Activated B cell treated with CpG ODN at 0.5 μM for 24 hours (primary cell): ENCODE results near the gene HELZ. TPM values are rescaled to one million over a fixed set of nuclear protein-coding genes. Genes with fewer than 3 reads are reported as not detected.

Source experiments
- ATAC-seq: fragments of 200-7000 bp; cut with Tn5 transposase; one replicate; pipeline ENCODE4 v1.10.0; 2021; ENCODE audit warnings: low read depth, mild to moderate bottlenecking, moderate library complexity
- CTCF ChIA-PET: fragments of 350-600 bp; sonication (Branson Sonifier 250); formaldehyde crosslinking; loops from one replicate; lab custom pipeline; 2021; ENCODE audit warnings: antibody characterized with exemption; lab: Charles Lee
- POLR2A ChIA-PET: fragments of 350-600 bp; sonication (Branson Sonifier 250); formaldehyde crosslinking; loops from one replicate; lab custom pipeline; 2021; ENCODE audit warnings: antibody characterized with exemption; lab: Charles Lee
- DNase-seq: peaks from one replicate; pipeline ENCODE4 v3.0.0; 2022
- H3K27ac Mint-ChIP-seq: one replicate; pipeline ENCODE4 v1.8.0; 2020; ENCODE audit warnings: mixed read lengths
- H3K27me3 Mint-ChIP-seq: one replicate; pipeline ENCODE4 v1.8.0; 2021; ENCODE audit warnings: mixed read lengths
- H3K36me3 Mint-ChIP-seq: one replicate; pipeline ENCODE4 v1.8.0; 2021; ENCODE audit warnings: low read depth, mixed read lengths
- H3K4me1 Mint-ChIP-seq: one replicate; pipeline ENCODE4 v1.8.0; 2021; ENCODE audit warnings: mixed read lengths
- H3K4me3 Mint-ChIP-seq: one replicate; pipeline ENCODE4 v1.8.0; 2020; ENCODE audit warnings: mild to moderate bottlenecking, mixed read lengths
- H3K9me3 Mint-ChIP-seq: one replicate; pipeline ENCODE4 v1.8.0; 2020; ENCODE audit warnings: mixed read lengths
- CTCF ChIP-seq: fragments of 200-600 bp; IDR thresholded peaks from one replicate; pipeline ENCODE4 v1.8.0; 2022; ENCODE audit warnings: antibody characterized with exemption, mild to moderate bottlenecking
- intact Hi-C: fragments of 100-400 bp; cut with micrococcal nuclease; formaldehyde crosslinking; loops from one replicate; pipeline ENCODE4 v1.15.1; 2024
- total RNA-seq: library from RNA; stranded (reverse); gene quantifications from 2 replicates; pipeline ENCODE4 v1.2.3, GENCODE V29; 2022

Gene HELZ
- total RNA-seq, 1 donor from 2014 or later: 69.7 TPM

DNA sequence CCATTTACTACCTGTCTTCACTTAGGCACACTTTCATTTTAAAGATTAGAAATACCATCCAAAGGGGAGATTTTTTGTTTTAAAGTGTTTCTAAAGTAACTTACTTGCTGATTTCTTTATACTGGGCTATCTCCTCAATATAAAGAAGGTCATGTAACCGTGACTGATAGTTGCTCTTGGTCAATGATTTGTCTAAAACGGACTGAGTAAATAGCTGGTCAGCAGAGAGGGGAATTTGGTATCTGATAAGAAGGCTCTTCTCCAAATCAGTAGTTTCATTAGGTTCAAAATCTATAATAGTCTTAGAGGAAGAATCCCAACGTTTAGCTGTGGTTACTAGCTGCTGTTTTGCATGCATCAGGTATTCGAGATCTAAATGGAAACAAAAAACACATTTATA lies 66.4 kb downstream of the HELZ start:
- Mint-ChIP-seq H3K4me1 (no peaks in the 10 kb centered on the region), H3K27me3 (no peaks in the 10 kb centered on the region), H3K36me3 (peaks cover 51% of the 10 kb centered on the region), H3K9me3 (no peaks in the 10 kb centered on the region), H3K4me3 (no peak overlapping the region), H3K27ac (no peak overlapping the region)
- TF ChIP-seq CTCF: no peak
- ATAC-seq (no peak), DNase-seq (no peak)
- intact Hi-C loops: no loop called here
- ChIA-PET POLR2A (no interaction called here), CTCF (interaction anchor here (1.2 kb wide), 1 partner anchor 23 kb away, joined by 3 read pairs; no protein-coding TSS in a partner anchor)

DNA sequence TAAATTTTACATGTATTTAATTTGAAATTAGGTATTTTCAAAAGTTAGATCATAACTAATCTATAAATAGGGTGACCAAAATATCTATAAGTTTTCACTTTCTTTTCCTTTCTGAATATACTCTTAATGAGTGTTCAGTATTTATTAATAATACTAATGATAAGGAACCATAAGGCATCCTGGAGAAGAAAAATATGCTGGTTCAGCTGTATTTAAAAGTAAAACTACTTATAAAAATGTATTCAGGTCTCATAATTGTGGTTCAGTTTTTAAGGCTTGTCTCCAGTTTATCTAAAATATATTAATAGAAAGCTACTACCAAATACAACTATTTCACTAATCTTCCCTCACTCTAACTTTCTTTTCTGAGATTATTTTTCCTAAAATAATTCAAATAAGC lies 67.3 kb downstream of the HELZ start:
- no peak for DNase-seq
- ChIA-PET POLR2A (interaction anchor here (0.7 kb wide), 1 partner anchor 67 kb away, joined by 3 read pairs; the partner anchor contains the start of gene HELZ), CTCF (interaction anchor here (1.2 kb wide), 1 partner anchor 24 kb away, joined by 3 read pairs; no protein-coding TSS in a partner anchor)
- TF ChIP-seq CTCF: no peak
- ATAC-seq: no peak
- Mint-ChIP-seq H3K27ac (no peak overlapping the region), H3K9me3 (no peaks in the 10 kb centered on the region), H3K4me3 (no peak overlapping the region), H3K4me1 (no peaks in the 10 kb centered on the region), H3K27me3 (no peaks in the 10 kb centered on the region), H3K36me3 (peaks cover 52% of the 10 kb centered on the region)
- intact Hi-C loops: no loop called here

GRCh38 chr17:67174190-67174589 lies 70.8 kb downstream of the HELZ start:
- CTCF ChIA-PET: no interaction called here
- no peaks in the 10 kb centered on the region for H3K27me3 Mint-ChIP-seq
- no peak for DNase-seq
- H3K27ac Mint-ChIP-seq: no peak overlapping the region
- intact Hi-C loops: no loop called here
- ATAC-seq: no peak
- POLR2A ChIA-PET: no interaction called here
- H3K4me3 Mint-ChIP-seq: no peak overlapping the region
- TF ChIP-seq CTCF: no peak
- H3K36me3 Mint-ChIP-seq: peaks cover 61% of the 10 kb centered on the region
- H3K4me1 Mint-ChIP-seq: peaks cover 6% of the 10 kb centered on the region
- no peaks in the 10 kb centered on the region for H3K9me3 Mint-ChIP-seq

GRCh38 chr17:67171560-67171959 lies 73.4 kb downstream of the HELZ start:
- DNase-seq (no peak), ATAC-seq (no peak)
- CTCF ChIA-PET: no interaction called here
- Mint-ChIP-seq H3K36me3 (peaks cover 61% of the 10 kb centered on the region), H3K27ac (no peak overlapping the region), H3K4me3 (no peak overlapping the region), H3K4me1 (peaks cover 6% of the 10 kb centered on the region), H3K9me3 (no peaks in the 10 kb centered on the region), H3K27me3 (no peaks in the 10 kb centered on the region)
- POLR2A ChIA-PET: no interaction called here
- no peak for TF ChIP-seq CTCF
- intact Hi-C loops: no loop called here

GRCh38 chr17:67168496-67168895 lies 76.5 kb downstream of the HELZ start:
- DNase-seq: no peak
- CTCF ChIA-PET: no interaction called here
- Mint-ChIP-seq H3K4me3 (no peak overlapping the region), H3K36me3 (peaks cover 67% of the 10 kb centered on the region), H3K27me3 (no peaks in the 10 kb centered on the region), H3K9me3 (no peaks in the 10 kb centered on the region), H3K4me1 (peaks cover 6% of the 10 kb centered on the region), H3K27ac (no peak overlapping the region)
- intact Hi-C loops: no loop called here
- POLR2A ChIA-PET: no interaction called here
- no peak for TF ChIP-seq CTCF
- no peak for ATAC-seq
